ENCODE measurements around the gene RHOBTB1. TPM values are rescaled to one million over a fixed set of nuclear protein-coding genes. Genes with fewer than 3 reads are reported as not detected.

RHOBTB1 gene
- total and polyA plus RNA-seq, 2 donors from 2014 or later, result 14.6 to 34.5 TPM

DNA sequence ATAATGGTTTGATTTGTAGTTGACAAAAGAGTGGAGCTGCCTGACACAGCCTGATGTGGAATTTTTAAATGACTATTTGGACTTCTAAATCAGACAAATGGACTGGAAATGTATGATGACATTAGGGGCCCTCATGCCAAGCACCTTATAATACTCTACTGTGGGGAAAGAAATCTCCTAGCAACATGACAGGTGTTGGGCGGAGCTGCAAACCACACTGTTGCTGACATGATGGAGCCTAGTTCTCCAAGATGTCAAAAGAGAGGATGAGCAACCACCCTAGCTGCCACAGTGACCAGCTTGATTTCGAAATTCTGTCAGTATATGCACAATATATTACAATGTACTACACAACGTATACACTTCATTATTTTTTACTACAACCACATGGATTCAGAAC lies 65.8 kb downstream of the RHOBTB1 start:
- H3K9me3 ChIP-seq (ENCODE audit: control insufficient read depth in 2 of 3, insufficient read depth in 1 of 3, low read length in 3 of 3), result no peaks in the 10 kb centered on the region
- intact Hi-C loops (cut with DNase I), result no loop called here
- FAIRE-seq, result no peak
- no peaks in the 10 kb centered on the region for H3K27me3 ChIP-seq (ENCODE audit: control insufficient read depth, insufficient read depth, low read length)
- peaks cover 0 to 30% (median 15%) of the 10 kb centered on the region in 3 donors for H3K36me3 ChIP-seq (ENCODE audit: control insufficient read depth in 2 of 3, insufficient read depth in 3 of 3, low read length in 3 of 3)
- peaks cover 0 to 5% (median 3%) of the 10 kb centered on the region in 3 donors for H3K4me1 ChIP-seq (ENCODE audit: control insufficient read depth in 2 of 3, insufficient read depth in 2 of 3, low read depth in 1 of 3, low read length in 3 of 3)
- DNase-seq, result no peak
- H3K4me3 ChIP-seq (ENCODE audit: low read length in 3 of 3), result no peak overlapping the region
- H3K9ac ChIP-seq (ENCODE audit: low read length in 3 of 3), result no peak overlapping the region
- no peak for TF ChIP-seq CTCF (IDR thresholded peaks at IDR 0.05; ENCODE audit: borderline replicate concordance, extremely low read depth, insufficient read depth)
- no peak overlapping the region for H3K27ac ChIP-seq (ENCODE audit: low read depth in 2 of 2, low read length in 2 of 2)

- peaks cover 0 to 5% (median 3%) of the 10 kb centered on the region in 3 donors for H3K4me1 ChIP-seq (ENCODE audit: control insufficient read depth in 2 of 3, insufficient read depth in 2 of 3, low read depth in 1 of 3, low read length in 3 of 3)
- no peak overlapping the region for H3K4me3 ChIP-seq (ENCODE audit: low read length in 3 of 3)
- DNase-seq (no peak), FAIRE-seq (no peak)
- TF ChIP-seq CTCF (IDR thresholded peaks at IDR 0.05; ENCODE audit: borderline replicate concordance, extremely low read depth, insufficient read depth), result no peak
- no peaks in the 10 kb centered on the region for H3K9me3 ChIP-seq (ENCODE audit: control insufficient read depth in 2 of 3, insufficient read depth in 1 of 3, low read length in 3 of 3)
- no peak overlapping the region for H3K9ac ChIP-seq (ENCODE audit: low read length in 3 of 3)
- intact Hi-C loops (cut with DNase I), result no loop called here
- peaks cover 0 to 31% (median 14%) of the 10 kb centered on the region in 3 donors for H3K36me3 ChIP-seq (ENCODE audit: control insufficient read depth in 2 of 3, insufficient read depth in 3 of 3, low read length in 3 of 3)
- no peak overlapping the region for H3K27ac ChIP-seq (ENCODE audit: low read depth in 2 of 2, low read length in 2 of 2)
- H3K27me3 ChIP-seq (ENCODE audit: control insufficient read depth, insufficient read depth, low read length), result no peaks in the 10 kb centered on the region
Measured at GRCh38 chr10:60877777-60878120, 66.2 kb downstream of the RHOBTB1 start.

GRCh38 chr10:60877061-60877776 lies 66.8 kb downstream of the RHOBTB1 start:
- intact Hi-C loops (cut with DNase I), result no loop called here
- no peak overlapping the region for H3K27ac ChIP-seq (ENCODE audit: low read depth in 2 of 2, low read length in 2 of 2)
- H3K4me1 ChIP-seq (ENCODE audit: control insufficient read depth in 2 of 3, insufficient read depth in 2 of 3, low read depth in 1 of 3, low read length in 3 of 3), result peaks cover 0 to 5% (median 3%) of the 10 kb centered on the region in 3 donors
- H3K9me3 ChIP-seq (ENCODE audit: control insufficient read depth in 2 of 3, insufficient read depth in 1 of 3, low read length in 3 of 3), result no peaks in the 10 kb centered on the region
- H3K36me3 ChIP-seq (ENCODE audit: control insufficient read depth in 2 of 3, insufficient read depth in 3 of 3, low read length in 3 of 3), result peaks cover 0 to 34% (median 14%) of the 10 kb centered on the region in 3 donors
- DNase-seq, result no peak
- H3K4me3 ChIP-seq (ENCODE audit: low read length in 3 of 3), result no peak overlapping the region
- no peaks in the 10 kb centered on the region for H3K27me3 ChIP-seq (ENCODE audit: control insufficient read depth, insufficient read depth, low read length)
- FAIRE-seq, result no peak
- no peak for TF ChIP-seq CTCF (IDR thresholded peaks at IDR 0.05; ENCODE audit: borderline replicate concordance, extremely low read depth, insufficient read depth)
- H3K9ac ChIP-seq (ENCODE audit: low read length in 3 of 3), result no peak overlapping the region

Measured in kidney (tissue), 14 donors.